NCI-H146 treated with DMSO at 0.1 percent for 48 hours (cell line): Measurements from ENCODE around the gene RNF7.
"Not testable (repeated sequence)": the region's sequence is repeated elsewhere in the genome, so short reads cannot be mapped to it uniquely, and the experiment has no call there.

Experiments used
- DNase-seq: peaks from one replicate; lab custom pipeline; 2025; ENCODE audit not compliant: unreplicated experiment; lab: John Stamatoyannopoulos, UW

The RNF7 gene

DNA sequence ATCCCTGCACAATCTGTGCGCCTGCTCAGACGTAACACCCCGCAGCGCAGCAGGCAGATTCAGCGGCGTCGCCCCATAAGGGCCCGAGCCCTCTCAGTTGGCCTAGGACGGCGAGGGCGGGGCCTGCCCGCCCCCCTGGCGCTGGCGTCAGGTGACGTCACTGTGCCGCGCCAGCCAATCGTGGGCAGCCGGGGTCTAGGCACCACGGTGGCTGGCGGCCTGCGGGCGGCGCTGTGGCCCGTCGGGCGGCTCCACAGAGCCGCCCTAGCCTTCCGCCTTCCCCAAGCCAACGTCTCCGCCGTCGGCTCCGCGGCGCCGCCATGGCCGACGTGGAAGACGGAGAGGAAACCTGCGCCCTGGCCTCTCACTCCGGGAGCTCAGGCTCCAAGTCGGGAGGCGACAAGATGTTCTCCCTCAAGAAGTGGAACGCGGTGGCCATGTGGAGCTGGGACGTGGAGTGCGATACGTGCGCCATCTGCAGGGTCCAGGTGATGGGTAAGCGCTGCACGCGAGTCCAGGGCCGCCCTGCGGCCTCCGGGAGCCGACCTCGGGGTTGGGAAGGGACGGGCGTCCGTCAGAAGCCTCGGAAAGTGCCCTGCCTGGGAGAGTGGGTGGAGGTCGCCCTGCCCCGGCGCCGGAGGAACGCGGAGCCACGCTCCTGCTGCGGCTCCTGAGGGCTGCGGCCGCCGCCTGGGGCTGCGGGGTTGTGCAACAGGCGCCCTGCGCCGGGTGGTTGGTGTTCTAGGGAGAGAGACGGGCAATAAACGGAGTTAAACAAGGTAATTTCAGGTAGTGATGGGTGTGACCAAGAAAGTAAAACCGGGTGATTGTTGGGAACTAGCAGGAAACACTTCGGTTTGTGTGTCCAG lies at the start of gene RNF7:
RNF7 (plus strand) TSS at position 277 of the 869 bp plus-strand sequence; CDS start at position 321, 44 bp downstream.
- peak; percentile 96 for DNase-seq

DNA sequence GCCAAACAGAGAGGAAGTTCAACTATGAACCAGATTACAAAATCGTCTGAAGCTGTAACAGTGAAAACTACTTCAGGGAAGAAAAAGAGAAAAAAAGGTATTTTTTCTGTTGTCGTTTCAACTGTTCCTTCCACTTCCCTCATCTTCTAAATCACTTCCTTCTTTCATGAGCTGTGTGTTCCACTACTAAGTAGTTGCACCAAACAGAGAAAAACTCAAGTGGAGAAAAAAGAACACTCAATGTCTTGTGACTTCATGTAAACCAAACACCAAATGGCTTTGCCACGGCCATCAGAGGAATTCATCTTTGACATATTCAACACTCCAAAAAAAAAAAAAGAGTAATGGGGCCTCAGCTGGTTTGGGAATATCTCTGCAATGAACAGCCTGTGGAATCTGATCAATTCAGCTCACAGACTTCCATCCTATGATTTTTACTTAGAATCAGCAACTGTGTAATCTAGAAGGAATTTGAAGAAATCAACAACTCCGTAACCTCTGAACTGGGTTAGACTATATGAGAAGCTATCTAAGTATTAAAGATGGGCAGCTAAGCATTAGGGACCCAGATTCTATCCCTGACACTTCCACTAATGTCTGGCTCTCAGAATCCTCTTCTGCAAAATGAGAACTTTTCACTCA lies 47.5 kb upstream of the RNF7 start:
- DNase-seq: no peak

DNA sequence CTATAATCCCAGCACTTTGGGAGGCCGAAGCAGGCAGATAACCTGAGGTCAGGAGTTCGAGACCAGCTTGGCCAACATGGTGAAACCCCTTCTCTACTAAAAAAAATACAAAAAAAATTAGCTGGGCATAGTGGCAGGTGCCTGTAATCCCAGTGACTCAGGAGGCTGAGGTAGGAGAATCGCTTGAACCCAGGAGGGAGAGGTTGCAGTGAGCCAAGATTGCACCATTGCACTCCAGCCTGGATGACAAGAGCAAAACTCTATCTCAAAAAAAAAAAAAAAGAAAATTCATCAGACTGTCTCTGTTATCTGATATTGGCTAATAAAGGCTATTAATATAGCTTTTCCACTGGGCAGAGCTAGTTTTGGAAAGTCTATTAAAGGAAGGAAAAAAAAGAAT lies 46.6 kb upstream of the RNF7 start:
- DNase-seq: not testable (repeated sequence)

DNA sequence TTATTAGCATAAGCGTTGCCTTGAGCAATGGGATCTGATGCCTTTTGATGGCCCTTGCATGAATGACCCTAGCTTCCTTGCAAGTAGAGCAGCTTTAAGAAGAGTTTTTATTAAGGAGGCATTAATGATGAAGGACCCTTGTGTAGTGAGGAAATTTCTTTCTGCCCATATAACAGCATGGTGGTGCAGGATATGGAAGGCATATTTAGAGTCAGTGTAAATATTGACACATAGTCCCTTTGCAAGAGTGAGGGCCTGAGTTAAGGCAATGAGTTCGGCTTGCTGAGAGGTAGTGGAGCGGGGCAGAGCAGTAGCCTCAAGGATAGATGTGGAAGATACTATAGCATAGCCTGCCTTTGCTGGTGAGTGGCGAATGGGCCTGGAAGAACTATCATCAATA lies 45.1 kb upstream of the RNF7 start:
- DNase-seq: not testable (repeated sequence)

DNA sequence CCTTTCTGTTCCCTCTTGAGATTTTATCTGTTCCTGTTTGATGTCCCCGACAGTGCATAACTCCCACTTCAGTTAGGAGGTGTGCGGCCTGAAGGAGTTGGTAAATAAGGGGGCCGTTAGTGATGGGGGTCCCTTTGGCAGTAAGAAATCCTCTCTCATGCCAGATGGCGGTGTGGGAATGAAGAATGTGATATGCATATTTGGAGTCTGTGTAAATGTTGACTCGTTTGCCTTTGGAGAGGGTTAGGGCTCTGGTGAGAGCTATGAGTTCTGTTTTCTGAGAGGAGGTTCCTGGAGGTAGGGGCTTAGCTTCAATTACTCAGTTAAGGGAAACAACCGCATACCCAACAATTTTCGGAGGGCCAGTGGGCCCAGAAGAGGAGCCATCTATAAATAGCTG lies 38.8 kb upstream of the RNF7 start:
- no peak for DNase-seq

DNA sequence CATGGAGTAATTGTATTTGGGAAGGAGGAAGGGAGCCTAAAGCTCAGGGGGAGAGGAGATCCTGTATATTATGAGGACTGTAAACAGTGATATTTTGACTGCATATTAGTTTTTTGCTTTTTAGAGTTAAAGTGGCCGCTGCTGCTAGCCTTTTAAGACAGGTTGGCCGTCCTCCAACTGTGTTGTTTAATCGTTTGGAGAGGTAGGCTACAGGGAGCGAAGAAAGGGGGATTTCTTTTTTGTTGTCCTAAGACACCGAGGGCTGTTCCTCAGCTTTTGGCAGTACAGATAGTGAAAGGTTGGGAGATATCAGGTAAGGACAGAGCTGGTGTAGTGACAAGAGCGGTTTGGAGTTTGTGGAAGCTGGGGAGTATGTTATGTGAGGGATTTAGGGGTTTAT lies 38.2 kb upstream of the RNF7 start:
- DNase-seq: no peak

DNA sequence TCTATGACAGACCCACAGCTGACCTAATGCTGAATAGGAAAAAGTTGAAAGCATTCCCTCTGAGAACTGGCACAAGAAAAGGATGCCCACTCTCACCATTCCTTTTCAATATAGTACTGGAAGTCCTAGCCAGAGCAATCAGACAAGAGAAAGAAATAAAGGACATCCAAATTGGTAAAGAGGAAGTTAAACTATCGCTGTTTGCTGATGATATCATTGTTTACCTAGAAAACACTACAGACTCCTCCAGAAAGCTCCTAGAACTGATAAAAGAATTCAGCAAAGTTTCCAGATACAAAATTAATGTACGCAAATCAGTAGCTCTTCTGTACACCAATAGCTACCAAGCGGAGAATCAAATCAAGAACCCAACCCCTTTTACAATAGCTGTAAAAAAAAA lies 34.7 kb upstream of the RNF7 start:
- DNase-seq: not testable (repeated sequence)

DNA sequence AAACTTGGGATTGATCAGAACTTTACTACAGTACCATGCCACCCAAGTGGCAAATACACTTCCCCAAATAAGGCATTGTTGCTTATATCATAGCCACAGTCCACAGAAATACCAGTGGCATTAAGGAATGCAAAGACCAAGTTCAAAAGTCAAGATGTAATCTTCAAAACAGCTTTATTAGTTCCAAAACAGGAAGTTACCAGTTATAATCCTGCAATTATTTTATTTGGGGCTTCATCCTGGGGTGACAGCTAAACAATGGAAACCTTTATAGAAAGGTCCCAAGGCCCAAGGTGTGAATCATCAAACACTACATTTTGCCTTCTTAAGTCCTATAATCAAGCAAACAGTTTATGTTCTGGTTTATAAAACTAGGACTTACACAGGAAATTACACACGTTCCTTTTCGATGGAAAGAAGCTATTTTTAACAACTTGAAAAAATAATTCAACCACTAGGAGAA lies 30.3 kb upstream of the RNF7 start:
- no peak for DNase-seq

DNA sequence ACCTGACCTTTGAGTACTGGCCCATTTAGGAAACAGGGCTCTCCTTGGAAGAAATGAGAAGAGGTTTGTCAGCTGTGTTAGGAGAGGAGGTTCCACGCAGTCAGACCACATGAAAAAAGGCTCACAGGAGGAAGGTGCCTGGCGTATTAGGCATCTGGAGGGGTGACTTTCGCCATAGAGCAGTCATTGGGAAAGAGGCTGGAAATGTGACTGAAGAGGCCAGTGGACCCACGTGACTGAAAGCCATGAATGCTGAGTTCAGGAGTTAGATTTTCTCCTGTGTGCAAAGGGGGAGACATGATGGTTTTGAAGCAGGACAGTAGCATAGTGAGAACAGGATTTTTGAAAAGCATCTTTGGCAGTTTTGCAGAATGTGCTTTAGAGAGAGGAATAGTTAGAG lies 29.7 kb upstream of the RNF7 start:
- DNase-seq: no peak

DNA sequence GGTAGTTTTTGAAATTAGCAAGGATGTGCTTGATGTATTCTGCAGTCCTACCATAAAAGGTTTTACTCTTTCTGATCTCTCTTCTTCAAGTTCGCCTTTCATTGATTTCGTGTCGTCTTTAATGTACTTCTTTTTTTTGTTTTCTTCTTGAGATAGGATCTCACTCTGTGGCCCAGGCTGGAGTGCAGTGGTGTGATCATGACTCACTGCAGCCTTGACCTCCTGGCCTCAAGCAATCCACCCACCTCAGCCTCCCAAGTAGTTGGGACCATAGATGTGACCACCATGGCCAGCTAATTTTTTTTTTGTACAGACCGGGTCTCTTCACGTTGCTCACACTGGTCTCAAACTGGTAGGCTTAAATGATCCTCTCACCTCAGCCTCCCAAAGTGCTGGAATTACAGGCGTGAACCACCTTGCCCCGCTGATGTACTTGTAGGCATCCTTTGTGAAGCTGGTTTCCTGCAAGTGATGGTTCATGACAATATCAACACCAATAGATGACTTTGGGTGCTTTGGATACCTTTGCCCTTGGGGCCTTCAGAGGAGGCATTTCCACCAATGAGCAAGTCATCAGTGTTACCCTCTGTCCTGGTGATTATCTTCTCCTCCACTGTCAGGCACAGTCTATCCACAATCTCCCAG lies 28.9 kb upstream of the RNF7 start:
- no peak for DNase-seq

DNA sequence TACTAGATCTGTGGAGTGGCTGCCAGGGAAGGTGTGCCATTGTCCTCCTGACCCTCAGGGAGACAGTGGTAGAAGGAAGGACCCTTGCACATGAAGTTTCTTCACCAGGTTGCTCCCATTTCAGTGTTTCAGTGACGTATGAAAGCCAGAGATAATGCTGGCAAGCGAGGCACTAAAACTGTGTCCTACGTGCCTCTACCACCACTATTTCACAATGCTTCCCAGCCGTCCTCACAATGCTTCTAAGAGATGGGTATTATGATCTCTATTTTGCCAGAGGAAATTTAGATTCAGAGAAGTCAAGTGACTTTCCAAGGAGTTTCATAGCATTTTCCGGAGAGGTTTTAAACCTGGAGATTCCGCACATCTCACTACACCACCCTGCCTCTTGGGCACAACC lies 28.0 kb upstream of the RNF7 start:
- no peak for DNase-seq

DNA sequence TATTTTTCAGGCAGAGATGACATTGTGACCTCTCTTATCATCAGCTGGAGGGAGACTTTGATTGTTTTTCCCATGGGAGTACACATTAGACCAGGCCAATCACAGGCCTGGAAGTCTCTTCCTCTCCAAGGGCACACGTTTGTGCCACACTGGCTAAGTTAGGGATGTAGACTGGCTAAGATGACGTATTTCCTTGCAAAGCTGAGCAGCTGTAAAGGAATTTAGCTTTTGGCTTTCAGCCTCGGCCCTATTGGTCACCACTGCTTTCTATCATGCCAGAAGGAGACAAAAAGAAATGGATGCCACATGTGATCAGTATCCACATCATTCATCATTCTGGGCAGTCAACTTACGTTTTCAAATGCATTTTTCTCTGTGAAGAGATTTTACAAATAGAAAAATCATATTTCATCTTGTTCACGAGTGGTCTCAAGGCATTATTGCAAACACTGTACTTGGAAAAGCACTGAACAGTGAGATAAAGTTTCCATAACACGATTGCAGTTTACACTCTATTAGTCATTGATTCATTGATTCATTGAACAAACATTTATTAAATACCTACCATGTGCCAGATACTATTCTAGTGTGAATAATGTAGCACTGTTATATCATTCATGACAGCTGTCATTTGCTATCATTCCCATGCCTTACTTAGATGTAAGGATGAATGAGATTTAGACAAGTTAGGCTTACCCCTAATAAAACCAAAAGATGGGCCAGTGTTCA lies 27.0 kb upstream of the RNF7 start:
- no peak for DNase-seq

DNA sequence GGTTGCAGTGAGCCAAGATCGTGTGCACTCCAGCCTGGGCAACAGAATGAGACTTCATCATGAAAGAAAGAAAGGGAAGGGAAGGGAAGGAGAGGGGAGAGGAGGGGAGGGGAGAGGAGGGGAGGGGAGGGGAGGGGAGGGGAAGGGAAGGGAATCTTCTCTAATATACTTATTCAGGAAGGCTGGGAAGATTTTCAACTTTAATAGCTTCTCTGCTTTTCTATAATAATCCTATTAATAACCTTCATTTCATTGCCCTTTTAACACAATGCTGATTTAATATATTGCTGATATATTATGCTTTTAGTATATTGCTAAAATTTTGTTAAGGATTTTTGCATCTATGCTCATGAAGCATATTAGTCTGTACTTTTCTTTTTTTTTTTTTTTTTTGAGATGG lies 23.4 kb upstream of the RNF7 start:
- DNase-seq: no peak

DNA sequence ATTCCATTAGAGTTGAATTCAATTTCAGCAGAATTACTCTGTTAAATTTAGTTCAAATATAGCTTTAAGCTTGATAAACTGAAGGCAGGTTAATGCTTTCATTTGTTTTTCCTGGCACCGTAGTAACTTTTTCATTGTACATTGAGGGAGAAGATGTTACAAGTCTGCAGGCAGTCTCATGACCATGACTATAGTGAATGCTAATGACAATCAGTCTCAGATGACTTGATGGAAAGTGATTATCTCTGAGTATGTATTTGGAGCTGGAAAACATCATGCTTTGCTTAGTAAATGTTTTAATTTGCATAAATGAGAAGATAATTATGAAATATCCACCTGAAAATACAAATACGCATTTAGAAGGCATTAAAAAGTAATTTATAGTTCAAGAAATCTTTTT lies 16.0 kb upstream of the RNF7 start:
- no peak for DNase-seq

DNA sequence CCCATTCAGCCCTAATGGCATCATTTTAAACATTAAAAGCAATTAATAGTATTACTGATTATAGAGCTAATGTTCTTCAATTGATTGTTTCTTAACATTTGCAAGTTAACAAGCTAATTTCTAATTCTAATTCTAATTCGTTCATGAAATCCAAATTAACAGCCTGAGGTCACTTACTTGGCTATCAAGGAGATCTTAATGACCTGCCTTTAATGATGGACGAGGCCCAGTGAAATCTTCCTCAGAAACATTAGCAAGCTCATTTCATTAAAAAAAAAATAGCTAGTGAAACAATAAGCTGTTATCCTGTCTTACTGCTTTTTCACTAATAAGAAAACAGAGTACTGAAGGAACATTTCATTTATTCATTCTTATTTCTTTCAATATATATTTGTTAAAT lies 15.4 kb upstream of the RNF7 start:
- no peak for DNase-seq

DNA sequence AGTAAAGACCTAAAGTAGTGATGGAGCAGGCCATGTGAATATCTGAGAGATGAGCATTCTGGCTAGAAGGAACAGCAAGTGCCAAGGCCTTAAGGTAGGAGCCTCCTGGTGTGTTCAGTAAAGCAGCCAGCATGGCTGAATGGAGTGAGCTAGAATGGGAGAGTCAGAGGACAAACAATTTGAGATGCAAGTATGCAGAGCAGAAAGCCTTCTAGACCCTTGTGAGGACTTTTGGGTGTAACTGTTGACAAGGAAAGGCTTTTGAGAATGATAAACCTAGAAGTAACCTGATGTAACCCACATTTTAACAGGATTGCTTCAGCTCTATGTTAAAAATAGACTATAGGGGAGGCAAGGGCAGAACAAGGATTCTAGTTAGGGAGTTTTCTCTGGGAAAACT lies 14.8 kb upstream of the RNF7 start:
- DNase-seq: no peak

DNA sequence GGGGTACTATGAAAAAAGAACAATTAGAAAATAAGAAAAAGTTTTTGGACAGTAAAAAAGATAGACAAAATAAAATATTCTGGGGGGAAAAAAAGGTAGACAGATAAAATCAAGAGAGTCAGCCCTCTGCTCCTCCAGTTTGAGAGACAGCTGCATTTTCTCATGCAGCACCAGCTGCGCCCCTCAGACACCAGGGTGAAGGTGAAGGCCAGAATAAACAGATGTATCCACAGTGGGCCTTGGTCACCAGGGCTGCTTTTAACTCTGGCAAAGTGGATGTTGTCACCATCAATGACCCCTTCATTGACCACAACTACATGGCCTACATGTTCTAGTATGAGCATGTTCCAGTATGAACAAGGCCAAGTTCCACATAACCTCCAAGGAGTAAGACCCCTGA lies 13.9 kb upstream of the RNF7 start:
- no peak for DNase-seq

DNA sequence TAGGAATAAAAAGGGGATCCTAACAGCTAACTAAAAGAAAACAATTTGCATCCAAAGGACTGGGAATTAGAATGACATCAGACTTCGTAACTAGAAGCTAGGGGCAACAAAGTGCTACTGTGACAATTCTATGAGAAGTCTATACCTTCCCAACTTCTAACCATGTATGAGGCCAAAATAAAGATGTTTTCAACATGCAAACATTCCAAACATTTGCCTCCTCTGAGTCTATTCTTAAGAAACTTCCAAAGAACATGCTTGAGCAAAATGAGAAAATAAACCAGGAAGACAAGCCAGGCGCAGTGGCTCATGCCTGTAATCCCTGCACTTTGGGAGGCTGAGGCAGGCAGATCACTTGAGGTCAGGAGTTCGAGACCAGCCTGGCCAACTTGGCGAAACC lies 13.1 kb upstream of the RNF7 start:
- no peak for DNase-seq

DNA sequence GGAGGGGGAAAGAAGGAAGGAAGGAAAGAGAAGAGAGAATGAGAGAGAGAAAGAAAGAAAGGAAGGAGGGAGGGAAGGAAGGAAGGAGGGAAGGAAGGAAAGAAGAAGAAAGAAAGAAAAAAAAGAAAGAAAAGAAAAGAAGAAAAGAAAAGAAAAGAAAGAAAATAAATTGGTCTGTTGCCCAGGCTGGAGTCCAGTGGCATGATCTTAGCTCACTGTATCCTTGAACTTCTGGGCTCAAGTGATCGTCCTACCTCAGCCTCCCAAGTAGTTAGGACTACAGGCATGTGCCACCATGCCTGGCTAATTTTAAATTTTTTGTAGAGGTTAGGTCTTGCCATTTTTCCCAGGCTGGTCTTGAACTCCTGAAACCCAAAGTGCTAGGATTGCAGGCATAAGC lies 11.6 kb upstream of the RNF7 start:
- DNase-seq: no peak

DNA sequence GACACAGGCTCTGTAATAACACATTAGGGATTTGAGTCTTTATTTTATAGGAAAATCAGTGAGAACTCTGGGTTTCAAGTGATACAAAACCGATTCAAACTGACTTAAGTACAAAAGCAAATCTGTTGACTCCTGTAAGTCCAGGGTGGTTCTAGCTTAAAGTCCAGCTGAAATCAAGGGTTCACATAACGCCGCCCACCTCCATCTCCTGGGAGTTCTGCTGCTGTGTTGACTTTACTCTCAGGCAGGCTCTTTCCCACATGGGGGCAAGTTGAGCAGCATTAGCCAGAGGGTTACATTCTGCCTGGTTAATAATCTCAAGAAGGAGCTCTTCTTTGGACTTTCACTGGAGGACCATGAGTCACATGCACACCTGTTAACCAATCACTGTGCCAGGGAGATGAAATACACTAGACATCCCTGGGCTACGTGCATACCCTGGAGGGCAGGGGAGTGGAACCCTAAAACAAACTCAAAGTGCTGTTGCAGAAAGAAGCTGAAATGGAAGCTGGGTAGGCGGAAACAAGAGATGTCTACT lies 9.7 kb upstream of the RNF7 start:
- no peak for DNase-seq

DNA sequence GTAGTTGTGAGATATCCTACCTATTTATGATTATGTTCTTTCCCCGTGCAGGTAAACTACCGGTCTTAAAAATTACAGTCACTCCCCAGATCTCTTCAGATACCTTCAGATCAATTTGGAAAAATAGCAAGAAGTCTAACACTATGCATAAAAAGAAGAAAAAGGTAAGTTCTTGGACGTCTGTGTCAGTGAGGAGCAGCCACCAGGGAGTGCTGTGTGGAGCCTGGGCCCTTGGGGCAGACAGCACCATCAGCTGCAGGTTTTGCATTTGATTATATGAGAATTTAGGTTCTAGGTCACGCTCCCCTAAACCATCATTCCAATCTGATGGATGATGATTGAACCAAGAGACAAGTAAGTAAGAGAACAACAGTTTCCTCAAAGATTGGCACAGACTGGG lies 8.9 kb upstream of the RNF7 start:
- DNase-seq: no peak
